ENCODE data around the gene ARNT2. TPM values are rescaled to one million over a fixed set of nuclear protein-coding genes. Genes with fewer than 3 reads are reported as not detected.

The ARNT2 gene
- total RNA-seq, 1 experiment from 2014 or later = 2.2 TPM

DNA sequence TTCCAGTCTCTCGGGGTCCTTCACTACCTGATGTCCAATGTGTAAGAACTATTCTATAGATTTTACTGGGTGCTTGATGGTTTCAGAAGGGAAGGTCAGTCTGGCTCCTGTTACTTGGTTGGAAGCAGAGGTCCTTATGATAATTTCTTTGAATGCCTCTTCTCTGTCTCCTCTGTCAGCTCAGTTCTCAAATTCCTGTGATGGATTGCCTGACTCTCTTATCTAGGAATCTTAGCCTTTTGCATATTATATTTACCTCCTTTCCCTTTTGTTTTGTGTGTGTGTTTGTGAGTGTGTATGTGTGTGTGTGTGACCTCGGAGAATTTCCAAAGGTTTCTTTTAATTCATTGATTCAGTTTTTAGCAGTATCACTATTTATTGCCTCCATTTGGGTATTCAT is 88.2 kb downstream of the ARNT2 start:
- Histone ChIP-seq H3K4me3 (no peak overlapping the region), H3K4me1 (peaks cover 16% of the 10 kb centered on the region), H3K36me3 (no peaks in the 10 kb centered on the region), H3K27ac (no peak overlapping the region), H3K27me3 (no peaks in the 10 kb centered on the region; the same call in 1 of the 2 replicates), H3K9me3 (replicated peaks) (no peaks in the 10 kb centered on the region)
- DNase-seq = no peak

DNA sequence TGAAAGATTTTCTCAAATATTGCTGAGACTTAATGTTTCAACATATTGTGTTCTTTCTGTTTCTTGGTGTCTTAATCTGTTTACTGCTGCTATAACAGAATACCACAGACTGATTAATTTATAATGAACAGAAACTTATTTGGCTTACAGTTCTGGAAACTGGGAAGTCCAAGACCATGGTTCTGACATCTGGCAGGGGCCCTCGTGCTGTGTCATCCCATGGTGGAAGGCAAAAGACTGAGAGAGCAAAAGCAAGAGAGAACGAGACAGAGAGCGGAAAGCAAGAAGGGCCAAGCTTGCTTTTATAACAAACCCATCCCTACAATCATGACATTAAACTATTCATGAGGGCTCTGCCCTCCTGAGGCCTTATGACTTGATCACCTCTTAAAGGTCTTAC is 88.7 kb downstream of the ARNT2 start:
- Histone ChIP-seq H3K36me3 (no peaks in the 10 kb centered on the region), H3K27me3 (no peaks in the 10 kb centered on the region; the same call in 1 of the 2 replicates), H3K4me1 (peaks cover 16% of the 10 kb centered on the region), H3K9me3 (replicated peaks) (no peaks in the 10 kb centered on the region), H3K4me3 (no peak overlapping the region), H3K27ac (no peak overlapping the region)
- DNase-seq = no peak

DNA sequence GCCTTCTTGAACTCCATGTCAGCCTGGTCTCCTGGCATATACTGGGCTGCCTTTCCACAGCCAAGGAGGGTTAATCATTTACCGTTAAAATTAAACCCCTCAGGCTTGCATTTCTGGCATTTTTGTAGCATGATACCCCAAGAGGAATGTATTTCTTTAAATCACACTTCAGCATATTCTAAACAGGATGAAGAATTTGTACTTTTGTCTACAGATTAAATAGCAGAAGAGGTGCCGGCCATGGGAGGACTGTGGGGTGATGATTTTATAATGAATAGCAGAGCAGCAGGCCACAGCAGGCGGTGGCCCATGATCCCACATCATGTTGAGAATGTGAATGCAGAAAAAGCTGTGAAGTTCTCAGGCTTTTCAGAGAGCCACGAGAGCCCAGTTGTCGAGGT is 90.2 kb downstream of the ARNT2 start:
- H3K27me3 ChIP-seq = no peaks in the 10 kb centered on the region
- H3K9me3 ChIP-seq (replicated peaks) = no peaks in the 10 kb centered on the region
- no peak overlapping the region for H3K4me3 ChIP-seq
- H3K4me1 ChIP-seq = peaks cover 16% of the 10 kb centered on the region
- H3K36me3 ChIP-seq = no peaks in the 10 kb centered on the region
- DNase-seq = peak in 1 of 2 experiments; percentile 8
- peak overlapping the region; percentile 31 for H3K27ac ChIP-seq

DNA sequence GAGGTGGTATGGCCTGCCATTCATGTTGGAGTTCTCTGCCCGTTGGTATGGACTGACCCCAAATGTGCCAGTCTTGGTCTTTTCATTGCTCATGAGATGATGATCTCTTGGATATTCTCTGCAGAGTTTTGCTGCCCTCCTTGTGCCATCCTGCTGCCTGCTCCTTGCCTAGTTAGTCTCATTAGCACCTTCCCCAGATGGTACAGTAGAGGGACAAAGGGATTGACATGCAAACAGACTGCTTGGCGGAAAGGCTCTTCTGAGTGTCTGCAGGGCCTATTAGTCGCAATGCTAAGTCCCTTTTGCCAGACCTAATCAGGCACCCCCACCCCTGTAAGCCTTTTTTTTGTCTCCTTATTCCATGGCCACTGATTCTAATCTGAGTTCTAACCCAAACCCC is 90.6 kb downstream of the ARNT2 start:
- Histone ChIP-seq H3K4me1 (peaks cover 16% of the 10 kb centered on the region), H3K4me3 (no peak overlapping the region), H3K9me3 (replicated peaks) (no peaks in the 10 kb centered on the region), H3K27ac (peak overlapping the region; percentile 10; the same call in 1 of the 2 replicates), H3K27me3 (no peaks in the 10 kb centered on the region), H3K36me3 (no peaks in the 10 kb centered on the region)
- no peak for DNase-seq

DNA sequence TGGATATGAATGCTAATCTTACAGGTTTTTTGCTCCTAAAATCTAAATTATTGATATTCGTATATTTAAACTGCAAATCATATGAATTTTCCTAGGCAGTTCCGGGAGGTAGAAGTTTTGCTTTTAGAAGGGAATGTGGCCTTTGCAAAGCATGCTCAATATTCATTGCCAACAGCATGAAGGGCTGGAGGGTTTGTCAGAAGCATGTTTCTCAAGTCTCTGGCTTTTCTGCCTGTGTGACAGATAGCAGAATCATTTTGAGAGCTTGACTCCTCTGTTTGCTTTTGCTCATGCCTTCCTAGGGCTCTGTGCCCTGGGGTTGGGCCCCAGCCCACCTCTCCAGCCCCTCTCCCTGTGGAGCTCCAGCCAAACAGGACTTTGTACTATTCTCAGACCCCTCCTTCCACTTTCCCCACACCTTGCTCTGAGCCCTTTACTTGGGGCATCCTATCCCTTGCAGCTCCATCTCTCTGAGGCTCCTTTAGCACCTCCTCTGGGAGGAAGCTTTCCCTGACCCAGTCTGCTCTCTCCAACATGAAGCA is 91.3 kb downstream of the ARNT2 start:
- peaks cover 16% of the 10 kb centered on the region for H3K4me1 ChIP-seq
- no peaks in the 10 kb centered on the region for H3K9me3 ChIP-seq (replicated peaks)
- DNase-seq = no peak
- H3K27me3 ChIP-seq = no peaks in the 10 kb centered on the region
- no peaks in the 10 kb centered on the region for H3K36me3 ChIP-seq
- H3K27ac ChIP-seq = no peak overlapping the region
- H3K4me3 ChIP-seq = no peak overlapping the region

DNA sequence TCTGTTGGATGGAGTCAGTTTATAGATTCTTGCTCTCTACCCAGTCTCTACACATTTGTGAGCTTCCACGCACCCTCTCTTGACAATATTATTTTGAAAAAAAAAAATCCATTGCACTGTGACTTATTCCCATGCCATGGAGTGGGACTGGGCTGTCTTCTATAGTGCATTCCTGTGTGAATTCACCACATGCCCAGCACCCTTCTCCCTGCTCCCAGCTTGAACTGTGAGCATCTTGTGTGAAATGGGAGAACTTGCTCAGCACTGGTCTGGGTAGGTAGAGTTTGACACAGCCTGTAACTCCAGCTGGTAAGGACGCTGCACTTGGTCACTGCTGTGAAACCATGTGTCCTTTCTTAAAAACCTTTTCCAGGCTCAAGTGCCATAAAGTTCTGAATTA is 91.9 kb downstream of the ARNT2 start:
- no peak overlapping the region for H3K27ac ChIP-seq
- no peaks in the 10 kb centered on the region for H3K9me3 ChIP-seq (replicated peaks)
- no peak for DNase-seq
- H3K36me3 ChIP-seq = no peaks in the 10 kb centered on the region
- peaks cover 16% of the 10 kb centered on the region for H3K4me1 ChIP-seq
- H3K27me3 ChIP-seq = no peaks in the 10 kb centered on the region
- no peak overlapping the region for H3K4me3 ChIP-seq

DNA sequence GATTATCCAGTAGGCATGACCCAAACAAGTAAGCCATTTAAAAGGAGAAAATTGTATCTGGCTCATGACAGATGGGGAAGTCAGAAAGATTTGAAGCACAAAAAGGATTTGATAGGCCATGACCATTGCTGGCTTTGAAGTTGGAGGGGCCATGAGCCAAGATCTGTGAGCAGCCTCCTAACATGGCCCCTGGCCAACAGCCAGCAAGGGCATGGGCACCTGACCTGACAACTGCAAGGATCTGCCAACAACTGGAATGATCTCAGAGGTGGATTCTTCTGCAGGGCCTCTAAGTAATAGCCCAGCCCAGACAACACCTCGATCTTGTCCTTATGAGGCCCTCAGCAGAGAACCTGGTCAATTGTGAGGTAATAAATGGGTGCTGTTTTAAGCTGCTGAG is 93.0 kb downstream of the ARNT2 start:
- Histone ChIP-seq H3K4me1 (peaks cover 16% of the 10 kb centered on the region), H3K9me3 (replicated peaks) (no peaks in the 10 kb centered on the region), H3K27ac (no peak overlapping the region), H3K4me3 (no peak overlapping the region), H3K27me3 (no peaks in the 10 kb centered on the region), H3K36me3 (no peaks in the 10 kb centered on the region)
- no peak for DNase-seq

DNA sequence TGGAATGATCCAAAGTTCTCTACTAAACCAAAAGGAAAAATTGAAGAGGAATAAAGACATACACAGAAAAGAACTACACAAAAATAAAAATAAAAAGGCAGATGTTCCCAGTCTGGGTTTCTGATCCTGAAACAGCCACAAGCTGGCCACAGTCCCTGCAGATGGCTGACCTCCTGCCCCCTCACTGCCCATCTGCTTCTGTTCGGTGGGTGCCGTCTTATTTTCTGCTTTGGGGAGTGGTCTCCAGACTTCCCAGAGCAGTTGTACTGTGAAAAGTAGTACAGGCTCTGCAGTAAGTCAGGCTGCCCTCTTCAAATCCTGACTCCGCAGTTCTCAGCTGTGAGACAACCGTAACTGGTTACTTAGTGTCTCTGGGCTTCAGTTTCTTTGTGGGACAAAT is 94.5 kb downstream of the ARNT2 start:
- H3K27ac ChIP-seq = no peak overlapping the region
- H3K4me3 ChIP-seq = no peak overlapping the region
- peaks cover 16% of the 10 kb centered on the region for H3K4me1 ChIP-seq
- DNase-seq = no peak
- H3K9me3 ChIP-seq (replicated peaks) = no peaks in the 10 kb centered on the region
- peaks cover 7% of the 10 kb centered on the region; the same call in 1 of the 2 replicates for H3K27me3 ChIP-seq
- no peaks in the 10 kb centered on the region for H3K36me3 ChIP-seq

DNA sequence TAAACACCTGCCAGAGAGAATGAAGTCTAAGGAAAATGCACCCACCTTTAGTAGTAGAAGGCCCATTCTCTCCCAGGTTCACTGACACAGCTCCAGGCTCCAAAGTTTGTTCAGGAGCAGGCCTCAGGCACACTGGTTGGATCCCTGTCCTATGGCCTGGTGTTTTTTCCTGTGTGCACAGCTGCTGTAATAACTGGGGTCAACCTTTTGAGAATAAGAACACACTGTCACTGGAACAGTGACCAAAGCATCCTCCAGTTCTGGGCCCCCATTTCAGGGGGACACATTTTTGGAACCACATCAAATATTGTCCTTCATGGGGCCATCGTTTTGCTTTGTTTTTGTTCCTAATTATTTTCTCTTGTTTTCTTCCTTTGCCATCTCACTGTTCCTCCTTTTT is 95.8 kb downstream of the ARNT2 start:
- Histone ChIP-seq H3K9me3 (replicated peaks) (no peaks in the 10 kb centered on the region), H3K27ac (no peak overlapping the region), H3K27me3 (peaks cover 7% of the 10 kb centered on the region; the same call in 1 of the 2 replicates), H3K4me1 (peaks cover 2% of the 10 kb centered on the region), H3K4me3 (no peak overlapping the region), H3K36me3 (no peaks in the 10 kb centered on the region)
- no peak for DNase-seq

DNA sequence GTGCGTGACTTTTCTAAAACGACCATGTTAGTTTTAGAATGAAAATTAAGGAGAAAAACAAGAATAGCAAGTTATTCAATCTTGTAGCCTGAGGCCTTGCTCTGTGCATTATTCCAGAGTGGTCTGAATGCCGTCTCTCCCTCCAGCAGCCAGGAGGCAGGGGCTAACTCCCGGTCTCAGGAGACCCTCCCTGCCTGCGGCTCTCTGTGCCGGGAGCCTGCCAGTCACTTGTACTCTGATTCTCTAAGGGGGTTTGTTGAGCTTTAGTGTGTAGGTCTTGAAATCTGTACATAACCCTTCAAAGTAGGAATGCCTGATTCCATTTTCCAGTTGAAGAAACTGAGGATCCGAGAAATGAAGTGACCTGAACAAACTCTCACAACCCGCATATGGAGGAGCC is 97.3 kb downstream of the ARNT2 start:
- Histone ChIP-seq H3K4me1 (no peaks in the 10 kb centered on the region), H3K27me3 (peaks cover 7% of the 10 kb centered on the region; the same call in 1 of the 2 replicates), H3K27ac (no peak overlapping the region), H3K36me3 (no peaks in the 10 kb centered on the region), H3K9me3 (replicated peaks) (no peaks in the 10 kb centered on the region), H3K4me3 (no peak overlapping the region)
- no peak for DNase-seq

DNA sequence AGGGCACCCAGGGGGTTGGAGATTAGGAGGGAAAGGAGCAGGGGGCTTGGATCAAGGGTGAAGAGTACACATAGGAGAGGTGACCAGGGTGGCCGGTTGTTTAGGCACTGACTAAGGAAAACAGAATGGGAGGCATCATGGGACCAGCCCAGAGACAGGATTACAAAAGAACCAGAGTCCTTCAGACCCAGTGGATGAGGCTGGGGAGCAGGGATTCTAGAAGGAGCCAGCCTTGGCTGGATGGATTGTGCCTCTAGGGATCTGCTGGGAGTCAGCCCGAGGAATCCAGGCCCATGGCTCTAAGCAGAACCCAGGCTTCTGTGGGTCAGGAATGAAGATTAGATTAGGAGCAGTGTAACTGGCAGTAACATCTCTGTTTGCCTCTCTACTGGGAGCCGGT is 98.6 kb downstream of the ARNT2 start:
- Histone ChIP-seq H3K4me3 (no peak overlapping the region), H3K36me3 (no peaks in the 10 kb centered on the region), H3K9me3 (replicated peaks) (no peaks in the 10 kb centered on the region), H3K4me1 (no peaks in the 10 kb centered on the region), H3K27ac (no peak overlapping the region), H3K27me3 (peaks cover 7% of the 10 kb centered on the region; the same call in 1 of the 2 replicates)
- no peak for DNase-seq

DNA sequence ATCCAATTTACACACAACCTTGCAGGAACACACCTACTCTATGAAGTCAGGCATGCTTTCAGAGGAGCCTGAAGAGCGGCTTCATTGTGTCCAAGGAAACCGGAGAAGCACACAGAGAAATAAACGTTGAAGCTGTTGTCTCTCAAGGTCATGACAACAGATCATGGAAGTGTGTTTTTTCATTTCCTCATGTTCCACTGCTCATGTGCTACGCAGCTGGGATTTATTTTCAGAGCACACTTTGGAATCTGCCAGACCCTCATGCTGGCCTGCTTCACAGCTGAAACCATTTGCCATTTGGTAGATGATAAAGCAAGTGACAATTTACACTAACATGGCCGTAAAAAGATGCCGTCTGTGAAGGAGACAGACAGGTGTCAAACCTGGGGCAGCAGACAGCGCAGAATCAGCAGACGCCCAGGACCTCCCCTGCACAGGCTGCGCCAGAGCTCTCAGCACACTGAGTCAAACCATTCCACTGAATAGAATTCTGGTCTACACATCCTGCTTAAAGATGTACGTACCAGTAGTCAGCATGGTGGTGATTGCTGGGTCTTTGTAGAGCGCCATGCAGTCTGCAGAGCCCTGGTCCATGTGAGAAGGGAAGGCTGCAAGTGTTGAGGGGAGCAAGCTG is 99.3 kb downstream of the ARNT2 start:
- H3K27me3 ChIP-seq = peaks cover 7% of the 10 kb centered on the region; the same call in 1 of the 2 replicates

DNA sequence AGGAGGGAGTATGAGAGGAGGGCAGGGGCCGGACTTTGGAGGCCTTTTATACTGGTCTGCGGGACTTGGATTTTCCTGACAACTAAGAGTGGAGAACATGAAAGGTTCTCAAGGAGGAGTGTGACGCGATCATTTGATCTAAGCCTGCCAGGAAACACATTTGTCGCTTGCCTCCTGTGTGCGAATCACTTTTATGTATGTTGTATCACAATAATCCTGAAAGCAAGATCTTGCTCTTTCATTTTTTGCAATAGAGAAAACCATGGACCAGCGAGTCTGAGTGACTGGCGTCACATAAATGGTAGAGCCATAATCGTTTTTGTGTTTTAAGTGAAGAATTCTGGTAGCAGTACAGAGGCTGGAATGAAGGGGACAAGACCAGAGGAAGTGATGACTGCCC is 100.7 kb downstream of the ARNT2 start:
- peaks cover 7% of the 10 kb centered on the region; the same call in 1 of the 2 replicates for H3K27me3 ChIP-seq
- no peaks in the 10 kb centered on the region for H3K4me1 ChIP-seq
- H3K27ac ChIP-seq = no peak overlapping the region
- no peaks in the 10 kb centered on the region for H3K36me3 ChIP-seq
- no peak for DNase-seq
- no peaks in the 10 kb centered on the region for H3K9me3 ChIP-seq (replicated peaks)
- H3K4me3 ChIP-seq = no peak overlapping the region

More for the DNA sequence above, 99.3 kb downstream of the ARNT2 start:
- Histone ChIP-seq H3K4me1 (no peaks in the 10 kb centered on the region), H3K9me3 (replicated peaks) (no peaks in the 10 kb centered on the region), H3K4me3 (no peak overlapping the region), H3K27ac (no peak overlapping the region), H3K36me3 (no peaks in the 10 kb centered on the region)
- no peak for DNase-seq

DNA sequence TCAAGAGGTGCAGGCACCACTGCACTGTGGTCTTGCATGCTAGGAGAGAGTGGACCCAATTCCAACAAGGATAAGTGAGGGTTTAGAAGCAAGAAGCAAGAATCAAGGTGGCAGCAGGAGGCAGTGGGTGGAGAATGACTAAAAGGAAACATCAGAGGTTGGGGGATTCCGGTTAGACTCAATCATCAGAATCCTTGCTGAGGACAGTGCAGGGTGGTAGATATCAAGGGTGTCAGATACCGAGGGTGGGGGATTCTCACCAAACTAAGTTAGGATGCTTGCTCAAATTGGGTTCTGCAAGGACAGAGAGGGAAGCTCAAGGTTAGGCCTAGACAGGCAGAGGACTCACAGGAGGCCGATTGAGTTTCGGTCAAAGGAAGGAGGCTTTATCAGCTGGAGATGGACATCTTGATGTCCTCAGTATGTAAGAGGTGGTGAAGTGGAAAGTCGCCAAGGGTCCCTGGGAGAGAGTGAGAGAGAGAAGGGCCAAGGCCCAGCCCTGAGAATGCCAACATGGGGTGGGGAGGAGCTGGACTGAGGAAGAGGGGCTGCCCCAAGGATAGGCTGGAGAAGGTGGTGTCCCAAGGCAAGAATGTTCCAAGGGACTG is 102.2 kb downstream of the ARNT2 start:
- Histone ChIP-seq H3K9me3 (replicated peaks) (no peaks in the 10 kb centered on the region), H3K36me3 (no peaks in the 10 kb centered on the region), H3K27me3 (peaks cover 7% of the 10 kb centered on the region; the same call in 1 of the 2 replicates), H3K4me1 (no peaks in the 10 kb centered on the region), H3K27ac (no peak overlapping the region), H3K4me3 (no peak overlapping the region)
- DNase-seq = no peak

DNA sequence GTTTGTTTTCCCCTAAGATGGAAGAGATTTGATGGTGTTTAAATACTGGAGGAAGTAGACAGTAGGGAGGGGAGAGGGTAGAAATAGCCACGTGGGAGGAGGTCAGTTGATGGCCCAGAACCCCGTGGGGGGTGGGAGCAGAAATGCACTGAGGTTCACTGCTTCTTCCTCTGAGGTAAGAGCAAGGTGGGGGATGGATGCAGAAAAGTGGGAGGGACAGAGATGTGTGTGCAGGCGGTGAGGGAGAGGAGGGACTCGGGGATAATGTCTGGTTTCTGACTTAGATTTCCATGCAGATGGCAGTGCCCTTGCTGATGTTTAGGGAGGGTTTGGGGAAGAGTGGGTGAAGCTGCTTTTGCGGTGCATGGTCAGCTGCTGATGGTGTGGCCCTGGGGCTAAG is 102.9 kb downstream of the ARNT2 start:
- Histone ChIP-seq H3K9me3 (replicated peaks) (no peaks in the 10 kb centered on the region), H3K36me3 (no peaks in the 10 kb centered on the region), H3K27me3 (peaks cover 7% of the 10 kb centered on the region; the same call in 1 of the 2 replicates), H3K4me3 (no peak overlapping the region), H3K27ac (no peak overlapping the region), H3K4me1 (no peaks in the 10 kb centered on the region)
- DNase-seq = no peak
